GM11168 (cell line): ENCODE measurements around the gene XXYLT1.

Source experiments
- in situ Hi-C: fragments of 300-500 bp; cut with MboI; formaldehyde crosslinking; loops from one replicate; pipeline ENCODE4 v1.12.0; 2022; ENCODE audit warnings: low sequenced_read_pairs; ENCODE audit not compliant: unreplicated experiment

The XXYLT1 gene

DNA sequence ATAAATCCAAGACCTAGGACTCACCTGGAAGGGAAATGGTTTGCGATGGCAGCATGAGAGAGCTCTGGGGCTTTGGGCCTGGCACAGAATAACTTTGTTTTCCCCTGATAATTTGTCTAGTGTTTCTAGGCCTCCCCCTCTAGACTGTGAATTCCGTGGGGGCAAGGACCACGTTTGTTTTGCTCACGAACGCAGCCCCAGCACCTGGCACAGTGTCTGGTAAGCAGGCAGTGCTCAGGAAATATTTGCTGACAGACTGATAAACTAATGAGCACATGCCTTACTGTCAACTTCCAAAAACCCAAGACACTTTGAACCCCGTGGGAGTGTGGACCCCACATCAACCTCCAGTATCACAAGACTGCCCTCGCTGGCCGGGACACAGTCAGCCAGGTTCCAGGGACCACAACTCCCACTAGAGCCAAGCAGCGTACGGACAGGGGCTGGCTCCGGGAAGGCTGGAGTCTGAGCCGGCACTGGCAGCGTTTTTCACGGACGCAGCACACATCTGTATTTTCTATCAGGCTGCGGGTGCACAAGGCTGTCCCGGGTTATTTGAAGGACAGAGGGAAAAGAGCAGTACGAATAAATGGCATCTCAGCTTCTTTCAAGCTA is 146.5 kb downstream of the XXYLT1 start:
- in situ Hi-C loops, result loop anchor here (25.0 kb wide), 1 partner anchor 437 kb away; the partner anchor contains the start of gene FAM43A

DNA sequence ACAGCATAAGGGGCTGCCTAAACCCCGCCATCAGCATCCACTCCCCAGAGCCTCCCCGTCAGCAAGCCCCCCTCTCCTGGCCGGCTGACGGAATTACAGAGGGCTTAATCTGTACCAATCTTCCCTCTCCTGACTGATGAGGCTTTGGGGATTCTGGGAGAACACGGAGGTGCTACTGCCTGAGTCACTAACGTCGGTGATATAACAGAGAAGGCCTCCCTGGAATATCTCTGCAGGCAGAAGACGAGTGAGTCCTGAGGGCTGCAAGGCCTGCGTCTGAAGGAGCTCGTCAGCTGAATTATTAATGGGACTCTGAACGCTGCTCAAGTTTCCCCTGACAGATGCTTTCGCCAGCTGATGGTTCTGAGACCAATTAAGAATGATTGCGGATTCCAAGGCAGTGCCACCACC is 147.7 kb downstream of the XXYLT1 start:
- in situ Hi-C loops, result loop anchor here (25.0 kb wide), 1 partner anchor 436 kb away; the partner anchor contains the start of gene FAM43A

DNA sequence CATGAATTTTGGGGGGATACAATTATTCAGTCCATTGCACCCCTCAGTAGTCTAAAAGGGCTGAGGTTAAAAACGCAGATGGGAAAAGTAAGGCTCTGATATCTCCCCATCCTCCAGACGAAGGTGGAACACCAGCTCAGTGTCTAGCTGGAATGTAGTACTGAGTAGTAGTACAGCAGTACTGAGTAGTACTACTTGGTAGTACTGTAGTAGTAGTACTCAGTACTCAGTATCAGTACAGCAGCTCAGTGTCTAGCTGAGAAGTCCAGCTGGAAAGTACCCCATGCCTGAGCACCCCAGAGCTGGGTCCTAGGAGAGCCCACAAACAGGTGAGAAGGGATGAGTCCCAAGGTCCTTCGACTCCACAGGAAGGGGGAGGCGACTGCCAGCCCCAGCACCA is 148.7 kb downstream of the XXYLT1 start:
- in situ Hi-C loops, result loop anchor here (25.0 kb wide), 1 partner anchor 435 kb away; the partner anchor contains the start of gene FAM43A

DNA sequence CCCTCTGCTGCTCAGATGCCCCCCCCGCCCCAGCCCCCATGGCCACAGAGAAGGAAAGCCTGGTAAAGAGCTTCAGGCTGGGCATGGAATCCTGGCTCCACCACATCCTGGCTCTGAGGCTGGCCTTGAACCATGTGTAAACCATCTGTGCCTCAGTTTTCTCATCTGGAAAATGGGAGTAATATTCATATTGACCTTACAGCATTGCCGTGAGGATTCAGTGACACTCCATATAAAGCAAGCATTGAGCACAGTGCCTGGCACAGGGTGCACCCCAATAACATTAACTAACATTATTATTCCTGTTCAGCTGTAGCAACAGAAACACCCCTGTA is 150.7 kb downstream of the XXYLT1 start:
- in situ Hi-C loops, result loop anchor here (25.0 kb wide), 1 partner anchor 433 kb away; the partner anchor contains the start of gene FAM43A

DNA sequence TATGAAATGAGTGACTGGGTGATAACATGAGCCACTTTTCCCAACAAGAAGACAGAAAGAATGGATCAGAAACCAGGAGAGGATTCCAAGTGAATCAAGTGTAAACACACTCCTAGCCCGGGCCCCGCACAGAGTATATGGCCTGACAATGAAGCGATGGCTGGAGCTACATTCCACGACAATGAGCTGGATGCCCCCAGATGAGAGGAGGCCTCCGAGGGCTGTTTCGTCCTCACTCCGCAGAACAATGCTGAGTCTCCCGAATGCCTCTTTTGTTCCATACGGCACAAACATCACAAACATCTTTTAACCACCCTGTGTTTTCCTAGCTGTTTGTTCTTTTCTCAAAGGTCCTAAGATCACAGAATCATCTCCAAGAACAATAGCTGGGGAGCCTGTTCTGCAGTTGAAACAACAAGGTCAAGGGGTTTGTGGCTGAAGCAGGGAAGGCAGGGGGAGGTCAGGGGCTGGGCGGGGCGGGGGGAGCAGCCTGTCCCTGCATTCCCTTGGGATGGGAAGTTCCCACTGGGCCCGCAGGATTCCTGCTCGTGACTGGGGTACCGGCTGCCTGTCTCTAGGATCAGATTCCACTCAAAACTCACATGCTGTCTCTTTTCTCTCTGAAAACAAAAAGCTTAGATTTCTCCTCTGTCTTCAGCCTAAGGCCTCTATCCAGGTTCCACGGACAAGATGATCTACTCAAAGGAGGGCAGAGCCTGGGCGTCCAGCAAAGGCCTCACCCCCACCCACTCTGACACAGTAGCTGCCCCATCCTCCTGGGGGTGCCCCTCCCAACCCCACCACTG is 151.3 kb downstream of the XXYLT1 start:
- in situ Hi-C loops, result loop anchor here (25.0 kb wide), 1 partner anchor 432 kb away; the partner anchor contains the start of gene FAM43A

DNA sequence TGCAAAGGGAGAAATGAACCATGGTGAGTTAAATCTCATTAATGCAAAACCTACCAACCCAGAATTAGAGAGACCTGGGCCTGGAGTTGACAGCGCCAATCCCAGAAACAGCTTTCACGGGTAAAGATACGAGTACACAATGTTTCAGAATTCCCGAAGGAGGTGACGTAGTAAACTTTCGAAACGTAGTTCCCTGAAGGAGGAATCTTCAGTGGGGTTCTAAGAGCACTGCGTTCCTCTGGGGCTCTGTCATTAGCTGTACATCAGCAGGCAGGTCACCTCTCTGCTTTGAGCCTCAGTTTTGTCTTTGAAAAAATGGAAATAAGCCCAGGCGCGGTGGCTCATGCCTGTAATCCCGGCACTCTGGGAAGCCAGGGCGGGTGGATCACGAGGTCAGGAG is 152.3 kb downstream of the XXYLT1 start:
- in situ Hi-C loops, result loop anchor here (25.0 kb wide), 1 partner anchor 431 kb away; the partner anchor contains the start of gene FAM43A

DNA sequence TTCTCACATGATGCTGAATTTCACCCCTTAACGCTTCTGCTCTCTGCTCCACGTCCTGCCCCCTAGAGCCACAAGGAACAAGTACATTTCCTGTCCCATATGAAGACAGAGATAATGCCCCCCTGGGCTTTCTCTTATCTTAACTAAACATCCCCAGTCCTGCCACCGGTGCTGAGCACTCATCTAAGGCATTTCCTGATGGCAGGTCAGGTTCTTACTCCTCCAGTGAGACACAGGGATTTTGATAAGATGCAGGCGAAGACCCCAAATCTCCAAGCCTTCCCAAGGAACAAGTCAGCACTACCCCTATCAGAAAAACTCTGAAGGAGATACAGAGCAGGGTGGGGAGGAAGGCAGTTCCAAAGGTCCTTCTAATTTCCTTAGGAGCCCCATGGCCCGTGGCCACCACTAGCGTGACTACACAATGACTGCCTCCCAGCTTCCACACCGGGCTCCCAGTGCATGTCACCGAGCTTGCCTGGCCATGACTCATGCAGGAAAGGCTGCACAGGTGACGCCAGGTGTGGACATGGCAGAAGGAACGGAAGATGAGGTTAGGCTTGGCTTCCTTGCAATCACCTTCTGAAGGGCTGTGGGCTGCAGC is 152.9 kb downstream of the XXYLT1 start:
- in situ Hi-C loops, result loop anchor here (25.0 kb wide), 1 partner anchor 431 kb away; the partner anchor contains the start of gene FAM43A

DNA sequence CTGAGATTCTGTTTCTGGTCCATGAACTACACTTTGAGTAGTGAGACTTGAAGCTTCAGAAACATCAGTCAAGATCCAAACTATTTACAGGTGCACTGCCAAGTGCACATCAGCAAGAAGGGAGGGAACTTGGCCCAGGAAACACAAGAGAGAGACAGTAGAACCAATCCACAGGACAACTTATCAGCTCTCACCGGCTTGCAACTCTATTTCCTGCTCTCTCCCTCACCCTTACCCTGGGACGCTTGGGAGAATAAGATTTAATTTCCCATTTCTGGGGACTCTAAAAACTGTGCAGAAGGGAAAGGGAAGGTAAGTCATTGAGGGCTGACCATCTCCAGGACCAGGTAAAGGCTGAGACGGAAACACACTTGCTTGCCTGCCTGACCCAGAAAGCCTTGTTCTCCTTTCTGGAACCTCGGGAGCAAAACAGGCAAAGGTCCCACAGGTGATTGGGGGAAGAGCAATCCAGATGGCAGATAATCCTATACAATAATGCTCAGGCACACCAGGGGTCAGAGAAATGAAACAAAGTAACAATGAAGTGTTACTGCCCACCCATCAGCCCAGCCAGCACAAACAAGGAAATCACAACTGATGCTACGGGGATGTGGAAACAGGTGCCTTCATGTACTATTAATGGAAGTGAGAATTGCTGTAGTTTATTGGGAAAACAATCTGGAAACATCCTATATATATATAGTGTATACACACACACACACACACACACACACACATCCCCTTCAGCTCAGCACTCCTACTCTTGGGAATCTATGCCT is 154.4 kb downstream of the XXYLT1 start:
- in situ Hi-C loops, result loop anchor here (25.0 kb wide), 1 partner anchor 429 kb away; the partner anchor contains the start of gene FAM43A

DNA sequence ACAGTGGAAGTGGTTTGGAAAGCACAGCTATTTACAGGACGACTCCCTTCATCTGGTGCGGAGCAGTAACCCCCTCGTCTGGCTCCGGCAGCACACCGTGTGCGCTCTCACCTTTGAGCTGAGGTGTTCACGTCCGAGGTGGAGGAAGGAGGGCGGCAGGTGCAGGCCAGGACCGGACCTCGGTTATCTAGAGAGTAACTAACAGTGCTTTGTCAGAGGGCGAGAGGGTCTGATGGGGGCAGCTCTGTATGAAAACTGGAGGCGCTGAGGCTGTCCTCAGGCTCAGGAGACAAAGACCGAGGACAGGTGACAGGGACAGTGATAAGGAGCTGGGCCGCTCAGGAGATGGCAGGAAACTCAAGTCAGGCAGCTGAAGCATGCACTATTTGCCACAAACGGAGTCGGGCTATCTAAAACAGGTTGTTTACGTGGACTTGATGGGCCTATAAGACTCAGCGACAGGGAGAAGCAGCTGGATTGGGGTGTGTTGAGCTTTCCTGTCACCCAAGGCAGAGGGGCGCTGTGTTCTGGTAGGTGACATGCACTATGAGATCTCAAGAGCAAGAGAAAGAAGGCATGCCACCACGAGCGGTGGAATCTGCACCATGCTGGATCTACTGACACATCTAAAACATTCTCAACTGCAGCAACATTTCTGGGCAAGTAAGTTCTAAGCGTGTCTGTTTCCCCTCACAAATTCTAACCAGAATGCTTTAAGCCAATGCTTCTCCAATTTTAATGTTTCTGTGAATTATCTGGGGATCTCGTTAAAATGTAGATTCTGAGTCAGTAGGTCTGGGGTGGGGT is 155.2 kb downstream of the XXYLT1 start:
- in situ Hi-C loops, result loop anchor here (25.0 kb wide), 1 partner anchor 429 kb away; the partner anchor contains the start of gene FAM43A

DNA sequence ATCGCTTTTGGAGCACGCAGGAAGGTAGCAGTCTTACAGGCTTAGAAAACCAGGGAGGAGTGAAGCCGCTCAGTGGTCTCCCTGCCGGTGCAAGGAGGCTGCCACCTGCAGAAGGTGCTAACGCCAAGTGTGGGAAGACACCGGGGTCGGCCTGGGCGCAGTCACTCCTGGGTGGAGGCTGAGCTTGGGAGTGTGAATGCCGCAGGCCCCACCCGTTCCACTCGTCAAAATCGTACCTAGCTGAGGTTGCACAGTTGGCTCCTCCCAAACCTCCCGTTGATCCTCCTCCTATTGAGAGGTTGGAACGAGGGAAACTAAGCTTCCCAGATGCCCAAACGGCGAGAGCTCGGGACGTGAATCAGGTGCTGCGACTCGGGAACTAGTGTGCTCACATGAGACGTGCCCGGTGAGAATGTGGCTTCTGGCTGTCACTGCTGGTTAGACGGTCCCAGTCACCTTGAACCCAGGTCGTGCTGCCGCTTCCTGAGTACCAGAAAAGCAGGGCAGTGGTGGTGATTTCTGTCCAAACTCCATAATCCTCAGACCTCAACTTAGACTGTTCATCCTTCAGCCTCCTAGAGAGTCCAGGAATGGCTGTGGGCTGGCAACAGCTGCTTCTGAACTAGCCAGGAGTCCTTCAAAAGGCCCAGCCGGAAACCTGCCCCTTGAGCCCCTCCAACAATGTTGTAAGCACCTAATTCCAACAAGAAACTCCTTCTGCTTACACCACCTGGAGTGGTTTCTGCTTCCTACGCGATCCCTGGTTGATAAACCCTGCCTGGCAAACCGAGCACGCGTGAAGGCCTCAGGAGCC is 156.0 kb downstream of the XXYLT1 start:
- in situ Hi-C loops, result loop anchor here (25.0 kb wide), 1 partner anchor 428 kb away; the partner anchor contains the start of gene FAM43A

DNA sequence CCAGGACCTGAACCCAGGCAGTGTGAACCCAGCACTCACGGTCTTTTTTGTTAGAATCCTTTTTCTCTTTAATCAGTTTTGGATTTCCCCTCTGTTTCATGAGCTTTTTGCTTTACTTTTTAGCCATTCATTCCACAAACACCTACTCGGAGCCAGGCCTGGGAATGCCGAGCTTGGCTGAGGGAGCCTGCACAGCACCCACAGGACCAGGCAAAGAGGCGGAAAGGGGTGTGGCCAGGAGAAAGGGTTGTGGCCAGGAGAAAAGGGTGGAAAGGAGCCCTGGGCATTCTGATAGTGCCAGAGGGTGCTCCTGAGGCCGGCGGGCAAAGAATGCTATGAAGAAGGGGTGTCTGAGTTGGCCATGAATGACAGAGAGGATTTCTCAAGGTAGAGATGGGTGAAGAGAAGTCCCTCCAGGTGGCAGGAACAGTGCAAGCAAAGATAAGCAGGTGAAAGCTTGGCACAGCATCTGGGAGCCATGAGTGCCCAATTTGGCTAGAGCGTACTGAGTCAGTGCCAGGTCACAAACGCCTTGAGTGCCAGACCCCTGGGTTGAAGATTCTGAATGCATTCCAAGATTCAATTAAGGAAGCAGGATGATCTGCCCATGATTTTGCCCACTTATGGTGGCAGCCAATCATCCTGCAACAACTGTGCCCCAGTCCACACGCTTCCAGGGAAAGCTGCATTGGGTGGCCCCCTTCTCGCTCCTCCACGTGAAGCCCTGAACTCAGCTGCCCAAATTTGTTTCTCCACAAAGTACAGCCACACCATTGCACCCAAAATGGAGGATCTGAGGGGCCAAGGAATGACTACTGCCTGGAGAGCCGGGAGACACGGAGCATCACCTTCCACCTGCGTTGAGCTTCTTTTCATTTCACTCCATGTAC is 157.2 kb downstream of the XXYLT1 start:
- in situ Hi-C loops, result loop anchor here (25.0 kb wide), 1 partner anchor 426 kb away; the partner anchor contains the start of gene FAM43A

DNA sequence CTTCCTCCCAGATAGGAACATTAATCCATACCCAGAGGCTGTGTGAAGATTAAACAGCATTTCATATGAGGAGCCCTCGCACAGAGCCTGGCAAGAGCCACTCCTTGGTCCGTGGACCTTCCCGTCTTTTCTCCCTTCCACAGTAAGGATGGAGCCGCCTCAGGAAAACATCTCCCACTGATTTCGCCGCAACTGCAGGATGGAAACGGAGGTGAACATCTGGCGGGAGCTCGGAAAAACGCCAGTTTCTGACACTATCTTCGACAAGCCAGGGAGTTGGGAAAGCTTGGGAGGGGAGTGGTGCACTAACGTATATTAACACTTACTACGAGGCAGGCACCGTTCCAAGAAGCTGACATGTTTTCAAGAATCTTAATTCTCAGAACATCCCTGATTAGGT is 157.9 kb downstream of the XXYLT1 start:
- in situ Hi-C loops, result loop anchor here (25.0 kb wide), 1 partner anchor 426 kb away; the partner anchor contains the start of gene FAM43A

DNA sequence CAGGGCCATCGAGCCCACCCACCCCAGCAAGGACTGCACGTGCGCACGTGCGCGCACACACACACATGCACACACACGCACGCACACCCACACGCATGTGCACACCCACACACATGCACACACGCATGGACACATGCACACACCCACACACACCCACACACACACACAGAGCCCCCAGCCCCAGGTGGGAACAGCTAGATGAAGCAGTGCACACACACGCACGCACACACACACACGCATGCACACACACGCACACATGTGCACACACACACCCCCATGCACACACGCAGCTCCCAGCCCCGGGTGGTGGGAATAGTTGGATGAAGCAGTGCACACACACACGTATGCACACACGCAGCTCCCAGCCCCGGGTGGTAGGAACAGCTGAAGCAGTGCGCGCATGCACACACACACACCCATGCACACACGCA is 158.6 kb downstream of the XXYLT1 start:
- in situ Hi-C loops, result loop anchor here (25.0 kb wide), 1 partner anchor 425 kb away; the partner anchor contains the start of gene FAM43A

DNA sequence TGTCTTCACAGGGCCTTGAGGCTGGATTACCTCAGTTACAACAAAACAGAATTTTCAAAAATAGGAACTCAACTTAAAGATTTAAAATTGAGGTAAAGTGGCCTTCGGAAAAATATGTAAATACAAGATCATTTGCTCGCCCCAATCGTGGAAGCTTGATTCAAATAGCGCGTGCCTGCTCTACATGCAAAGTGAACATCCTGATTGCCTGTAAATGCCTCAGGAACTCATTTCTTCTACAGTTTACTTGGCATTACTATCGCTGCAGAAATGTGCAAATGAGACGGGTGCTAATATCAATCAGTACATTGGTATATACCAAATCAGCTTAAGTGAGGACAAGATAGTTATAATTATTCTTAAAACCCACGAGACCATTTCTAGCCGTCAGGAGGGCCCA is 159.2 kb downstream of the XXYLT1 start:
- in situ Hi-C loops, result loop anchor here (25.0 kb wide), 1 partner anchor 424 kb away; the partner anchor contains the start of gene FAM43A

DNA sequence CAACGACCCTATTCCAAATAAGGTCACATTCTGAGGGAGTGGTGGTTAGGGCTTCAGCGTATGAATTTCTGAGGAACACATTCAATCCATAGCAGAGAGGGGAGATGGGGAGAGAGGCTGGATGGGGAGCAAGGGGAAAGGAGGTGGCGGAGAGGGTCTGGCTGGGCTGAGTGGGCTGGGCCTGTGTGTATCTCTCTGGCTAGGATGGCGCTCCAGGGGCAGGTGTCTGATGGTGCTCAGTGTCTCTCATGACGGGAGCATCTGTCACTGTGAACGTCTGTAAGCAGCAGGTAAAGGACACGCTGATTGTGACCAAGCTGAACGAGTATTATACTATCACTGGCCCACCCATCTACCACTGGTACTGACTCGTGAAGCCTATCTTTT is 159.6 kb downstream of the XXYLT1 start:
- in situ Hi-C loops, result loop anchor here (25.0 kb wide), 1 partner anchor 424 kb away; the partner anchor contains the start of gene FAM43A

DNA sequence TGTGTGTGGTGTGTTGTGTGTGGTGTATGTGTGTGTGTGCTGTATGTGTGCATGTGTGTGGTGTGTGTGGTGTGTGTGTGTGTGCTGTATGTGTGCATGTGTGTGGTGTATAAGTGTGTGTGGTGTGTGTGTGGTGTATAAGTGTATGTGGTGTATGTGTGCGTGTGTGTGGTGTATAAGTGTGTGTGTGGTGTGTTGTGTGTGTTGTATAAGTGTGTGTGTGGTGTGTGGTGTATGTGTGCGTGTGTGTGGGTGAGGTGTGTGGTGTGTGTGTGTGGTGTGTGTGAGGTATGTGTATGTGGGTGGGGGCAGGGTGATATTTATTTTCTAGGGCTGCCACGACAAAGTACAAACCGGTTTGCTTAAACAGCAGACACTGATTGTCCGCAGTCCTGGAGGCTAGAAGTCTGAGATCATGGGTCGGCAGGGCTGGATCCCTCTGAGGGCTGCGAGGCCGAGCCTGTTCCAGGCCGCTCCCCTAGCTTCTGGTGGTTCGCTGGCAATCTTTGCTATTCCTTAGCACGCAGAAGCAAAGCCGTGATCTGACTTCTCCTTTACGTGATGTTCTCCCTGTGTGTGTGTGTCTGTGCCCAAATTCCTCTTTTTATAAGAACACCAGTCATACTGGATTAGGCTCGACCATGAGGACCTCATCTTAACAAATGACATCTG is 160.2 kb downstream of the XXYLT1 start:
- in situ Hi-C loops, result loop anchor here (25.0 kb wide), 1 partner anchor 423 kb away; the partner anchor contains the start of gene FAM43A
